Ishikawa (cell line): ENCODE measurements around the gene OSER1.

ENCODE experiments used
- CEBPB ChIP-seq: IDR thresholded peaks from 2 replicates; pipeline ENCODE4 v1.6.1; 2012
- CREB1 ChIP-seq: IDR thresholded peaks from 2 replicates; pipeline ENCODE4 v1.6.1; 2012; ENCODE audit warnings: low read depth
- EGR1 ChIP-seq: IDR thresholded peaks from 2 replicates; pipeline ENCODE4 v1.6.1; 2012
- EP300 ChIP-seq: IDR thresholded peaks from 2 replicates; pipeline ENCODE4 v1.6.1; 2012; ENCODE audit warnings: borderline replicate concordance
- FOXM1 ChIP-seq: IDR thresholded peaks from 2 replicates; pipeline ENCODE4 v1.6.1; 2012; ENCODE audit warnings: low read depth, borderline replicate concordance
- MAX ChIP-seq: IDR thresholded peaks from 2 replicates; pipeline ENCODE4 v1.6.1; 2012
- NFIC ChIP-seq: IDR thresholded peaks from 2 replicates; pipeline ENCODE4 v1.6.1; 2012
- RAD21 ChIP-seq: IDR thresholded peaks from 2 replicates; pipeline ENCODE4 v1.6.1; 2012; ENCODE audit warnings: low read depth
- REST ChIP-seq: IDR thresholded peaks from 2 replicates; pipeline ENCODE4 v1.6.1; 2012; ENCODE audit warnings: low read depth, mild to moderate bottlenecking
- TAF1 ChIP-seq: IDR thresholded peaks from 2 replicates; pipeline ENCODE4 v1.6.1; 2012; ENCODE audit warnings: low read depth, mild to moderate bottlenecking
- TCF12 ChIP-seq: IDR thresholded peaks from 2 replicates; pipeline ENCODE4 v1.6.1; 2012; ENCODE audit warnings: low read depth
- TEAD4 ChIP-seq: IDR thresholded peaks from 2 replicates; pipeline ENCODE4 v1.6.1; 2012
- USF1 ChIP-seq: IDR thresholded peaks from 2 replicates; pipeline ENCODE4 v1.6.1; 2012
- YY1 ChIP-seq: IDR thresholded peaks from 2 replicates; pipeline ENCODE4 v1.6.1; 2012; ENCODE audit warnings: low read depth
- ZBTB7A ChIP-seq: IDR thresholded peaks from 2 replicates; pipeline ENCODE4 v1.6.1; 2012; ENCODE audit warnings: low read depth

OSER1 gene

GRCh38 chr20:44173846-44174245 lies 36.7 kb downstream of the OSER1 start:
- no peak for TF ChIP-seq ZBTB7A
- no peak for TF ChIP-seq FOXM1
- TF ChIP-seq EP300: no peak
- no peak for TF ChIP-seq NFIC
- no peak for TF ChIP-seq CREB1
- no peak for TF ChIP-seq USF1
- TF ChIP-seq EGR1: no peak
- TF ChIP-seq TAF1: no peak
- no peak for TF ChIP-seq CEBPB
- no peak for TF ChIP-seq TEAD4
- TF ChIP-seq MAX: no peak
- TF ChIP-seq REST: no peak
- TF ChIP-seq YY1: no peak
- no peak for TF ChIP-seq TCF12
- no peak for TF ChIP-seq RAD21

GRCh38 chr20:44173116-44173515 lies 37.5 kb downstream of the OSER1 start:
- TF ChIP-seq TAF1 (no peak), CREB1 (no peak), REST (no peak), EGR1 (no peak)

GRCh38 chr20:44172572-44172950 lies 38.0 kb downstream of the OSER1 start:
- TF ChIP-seq EGR1: no peak
- TF ChIP-seq REST: no peak
- no peak for TF ChIP-seq RAD21
- no peak for TF ChIP-seq MAX
- no peak for TF ChIP-seq TAF1
- no peak for TF ChIP-seq CEBPB
- TF ChIP-seq YY1: no peak
- no peak for TF ChIP-seq CREB1
- TF ChIP-seq NFIC: no peak
- TF ChIP-seq EP300: no peak
- no peak for TF ChIP-seq ZBTB7A
- no peak for TF ChIP-seq USF1
- TF ChIP-seq TCF12: no peak
- TF ChIP-seq FOXM1: no peak
- TF ChIP-seq TEAD4: no peak

- TF ChIP-seq TCF12 (no peak), FOXM1 (no peak), RAD21 (no peak), USF1 (no peak), EGR1 (no peak), TAF1 (no peak), REST (no peak), ZBTB7A (no peak)
Observed at GRCh38 chr20:44171775-44172571, 38.6 kb downstream of the OSER1 start.
